NCI-H446 (cell line): ENCODE data around the gene HPGDS.
"Not testable (repeated sequence)": the region's sequence is repeated elsewhere in the genome, so short reads cannot be mapped to it uniquely, and the experiment has no call there.

Source experiments
- DNase-seq, 2 experiments: peaks; one replicate each; lab custom pipeline; 2025; lab: John Stamatoyannopoulos, UW

HPGDS gene

DNA sequence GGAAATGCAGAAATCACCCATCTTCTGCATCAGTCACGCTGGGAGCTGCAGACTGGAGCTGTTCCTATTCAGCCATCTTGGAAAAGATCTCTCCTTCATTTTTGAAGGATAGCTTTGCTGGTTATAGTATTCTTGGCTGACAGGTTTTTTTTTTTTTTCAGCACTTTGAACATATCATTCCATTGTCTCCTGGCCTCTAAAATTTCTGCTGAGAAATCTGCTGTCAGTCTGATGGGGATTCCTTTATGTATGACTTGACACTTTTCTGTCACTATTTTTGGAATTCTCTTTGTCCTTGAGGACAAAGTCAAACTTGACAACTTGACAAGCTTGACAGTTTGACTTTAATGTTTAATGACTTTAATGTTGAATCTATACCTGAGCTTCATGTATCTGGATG lies 16.8 kb downstream of the HPGDS start:
- DNase-seq = no peak

DNA sequence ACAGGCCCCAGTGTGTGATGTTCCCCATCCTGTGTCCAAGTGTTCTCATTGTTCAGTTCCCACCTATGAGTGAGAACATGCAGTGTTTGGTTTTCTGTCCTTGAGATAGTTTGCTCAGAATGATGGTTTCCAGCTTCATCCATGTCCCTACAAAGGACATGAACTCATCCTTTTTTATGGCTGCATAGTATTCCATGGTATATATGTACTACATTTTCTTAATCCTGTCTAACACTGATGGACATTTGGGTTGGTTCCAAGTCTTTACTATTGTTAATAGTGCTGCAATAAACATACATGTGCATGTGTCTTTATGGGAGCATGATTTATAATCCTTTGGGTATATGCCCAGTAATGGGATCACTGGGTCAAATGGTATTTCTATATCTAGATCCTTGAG lies 22.7 kb downstream of the HPGDS start:
- DNase-seq = not testable (repeated sequence)

DNA sequence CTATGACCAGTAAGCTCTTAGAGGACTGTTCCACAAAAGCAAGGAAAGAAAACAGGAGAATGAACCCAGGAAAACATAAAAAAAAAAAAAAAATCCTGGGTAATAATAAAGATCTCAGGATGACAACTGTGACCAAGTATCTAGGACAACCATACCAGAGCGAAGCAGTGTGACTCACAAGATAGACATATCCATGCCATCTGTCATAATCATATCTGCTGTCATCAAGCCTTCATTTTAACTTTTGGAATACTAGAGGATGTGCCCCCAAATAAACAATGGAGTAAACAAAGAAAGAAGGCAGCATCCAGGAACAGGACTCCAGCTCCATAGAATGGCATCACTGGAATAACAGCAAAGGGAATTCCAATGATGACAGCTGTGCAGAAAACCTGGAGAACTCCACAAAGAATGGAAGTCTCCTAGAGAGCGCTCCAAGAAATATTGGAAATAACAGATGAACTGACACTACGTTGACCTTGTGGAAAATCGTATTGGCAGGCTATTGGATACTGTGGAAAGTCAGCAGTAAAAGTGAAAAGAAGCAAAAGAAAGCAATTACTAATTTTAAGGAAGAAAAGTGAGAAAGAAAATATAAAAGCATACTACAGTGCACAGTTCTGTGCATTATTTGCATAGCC lies 35.3 kb downstream of the HPGDS start:
- DNase-seq = peak in 1 of 2 experiments; percentile 3

- DNase-seq = no peak
These were observed 35.9 kb downstream of the HPGDS start for GRCh38 chr4:94306713-94307112.

DNA sequence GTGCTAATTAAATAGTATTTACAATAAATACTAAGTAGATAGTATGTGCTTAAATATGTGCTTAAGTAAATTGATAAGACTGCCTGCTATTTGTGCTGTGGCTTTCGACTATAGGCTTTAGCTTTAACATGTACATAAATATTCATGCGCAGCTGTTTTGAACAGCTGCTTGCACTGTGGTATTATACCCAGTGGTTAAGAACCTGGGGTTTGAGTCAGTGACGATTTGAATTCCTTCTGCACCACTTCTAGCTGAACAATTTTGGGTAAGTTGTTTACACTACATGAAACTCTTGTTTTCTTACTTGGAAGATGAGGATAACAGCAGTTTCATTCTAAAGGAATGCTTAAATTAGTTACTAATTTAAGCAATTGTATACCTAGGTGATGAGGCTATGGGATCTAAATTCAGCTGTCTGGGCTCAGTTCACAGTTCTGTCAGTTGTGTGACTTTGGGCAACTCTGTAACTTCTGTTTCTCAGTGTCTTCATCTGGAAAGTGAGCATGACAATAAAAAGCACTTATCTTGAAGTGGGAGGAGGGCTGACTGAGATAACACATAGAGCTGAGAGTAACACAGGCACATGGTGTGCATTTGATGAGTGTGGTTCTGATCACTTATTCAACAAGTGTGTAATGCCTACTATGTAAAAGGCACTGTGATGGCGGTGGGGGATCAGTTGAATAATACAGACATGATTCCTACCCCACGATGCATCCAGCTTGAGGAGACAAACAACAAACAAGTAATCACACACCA lies 37.0 kb downstream of the HPGDS start:
- DNase-seq = no peak

DNA sequence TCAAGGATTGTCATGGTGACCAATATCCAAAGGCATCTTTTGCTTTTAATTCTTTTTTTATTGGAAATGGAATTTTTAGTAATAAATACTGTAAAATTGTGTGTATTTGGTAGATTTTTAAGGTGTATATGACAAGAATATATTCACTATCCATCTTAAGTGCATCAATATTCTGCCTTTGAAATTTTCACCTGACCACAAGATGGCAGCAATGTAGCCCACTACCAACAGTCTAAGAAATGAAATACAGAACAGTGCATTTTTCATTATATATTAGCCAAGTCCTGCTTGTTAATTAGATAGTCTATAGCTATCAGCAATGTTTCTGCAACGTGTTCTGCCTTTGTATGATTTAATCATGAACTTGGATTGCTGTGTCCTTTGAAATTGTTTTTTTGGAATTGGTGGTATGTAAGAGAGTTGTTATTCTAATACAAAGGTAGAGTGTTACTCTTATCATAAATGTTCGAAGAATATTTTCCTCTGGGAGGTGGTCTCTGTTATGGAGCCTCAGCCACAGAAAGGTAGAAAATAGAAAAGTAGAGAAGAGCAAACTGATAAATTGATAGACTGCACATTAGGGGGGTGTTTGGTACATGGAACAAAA lies 38.2 kb downstream of the HPGDS start:
- peak; percentile 2 to 37 for DNase-seq

- DNase-seq = no peak
These were observed 40.4 kb downstream of the HPGDS start for GRCh38 chr4:94302191-94302590.

DNA sequence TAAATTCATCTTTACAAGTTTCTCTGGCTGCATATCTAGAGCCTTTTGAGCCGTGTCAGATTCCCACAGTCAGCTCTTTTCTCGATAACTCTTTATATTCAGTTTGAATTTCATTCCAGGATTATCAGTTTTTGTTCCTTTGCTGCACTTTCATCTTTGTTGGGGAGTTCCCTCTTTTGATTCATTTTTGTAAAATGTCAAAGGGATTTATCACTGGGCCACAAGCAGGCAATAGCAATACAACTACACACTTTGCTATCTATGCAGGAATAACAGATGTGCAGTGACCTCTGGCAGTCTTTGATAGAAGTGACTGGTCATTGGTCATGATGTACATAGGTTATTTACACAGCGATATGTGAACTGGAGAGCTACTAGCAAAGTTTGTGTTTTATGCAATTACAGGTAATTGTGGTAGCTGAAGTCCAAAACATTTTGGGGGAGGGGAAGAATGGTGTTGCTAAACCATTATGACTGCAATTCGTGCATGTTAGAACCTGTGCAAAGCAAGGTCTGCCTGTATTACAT lies 43.8 kb downstream of the HPGDS start:
- no peak for DNase-seq

DNA sequence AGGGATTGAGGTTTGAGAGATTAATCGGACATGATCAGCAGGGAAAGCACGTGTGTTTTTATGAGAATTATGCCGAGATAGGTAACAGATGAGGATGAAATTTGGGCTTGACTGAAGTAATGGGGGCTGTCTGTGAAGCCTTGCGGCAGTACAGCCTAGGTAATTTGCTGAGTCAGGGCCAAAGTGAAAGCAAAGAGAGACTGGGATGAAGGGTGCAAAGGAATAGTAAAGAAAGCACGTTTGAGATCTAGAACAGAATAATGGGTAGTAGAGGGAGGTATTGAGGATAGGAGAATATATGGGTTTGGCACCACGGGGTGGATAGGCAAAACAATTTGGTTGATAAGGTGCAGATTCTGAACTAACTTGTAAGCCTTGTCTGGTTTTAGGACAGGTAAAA lies 47.2 kb downstream of the HPGDS start:
- not testable (repeated sequence) for DNase-seq

- not testable (repeated sequence) for DNase-seq
These were observed 48.7 kb downstream of the HPGDS start for GRCh38 chr4:94293981-94294380.

- DNase-seq = no peak
These were observed 52.4 kb downstream of the HPGDS start for GRCh38 chr4:94290245-94290644.

DNA sequence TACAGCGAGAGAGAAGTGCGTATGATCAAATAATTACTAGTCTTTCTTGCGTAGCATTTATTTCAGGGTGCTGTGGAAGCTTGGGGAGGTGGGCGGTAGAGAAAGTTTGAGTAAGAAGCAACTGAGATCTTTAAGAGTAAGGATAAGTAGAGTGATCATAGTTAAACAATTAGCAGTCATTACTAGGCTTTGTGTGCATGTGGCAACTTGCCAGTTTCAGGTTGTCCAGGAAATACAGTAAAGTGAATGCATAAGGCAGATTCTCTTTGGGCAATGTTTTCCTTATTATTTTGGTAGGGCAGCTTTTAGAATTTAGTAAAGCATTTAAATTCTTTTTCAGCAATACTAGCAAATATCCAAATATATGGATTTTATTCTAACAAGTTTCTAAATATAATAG lies 57.0 kb downstream of the HPGDS start:
- no peak for DNase-seq

DNA sequence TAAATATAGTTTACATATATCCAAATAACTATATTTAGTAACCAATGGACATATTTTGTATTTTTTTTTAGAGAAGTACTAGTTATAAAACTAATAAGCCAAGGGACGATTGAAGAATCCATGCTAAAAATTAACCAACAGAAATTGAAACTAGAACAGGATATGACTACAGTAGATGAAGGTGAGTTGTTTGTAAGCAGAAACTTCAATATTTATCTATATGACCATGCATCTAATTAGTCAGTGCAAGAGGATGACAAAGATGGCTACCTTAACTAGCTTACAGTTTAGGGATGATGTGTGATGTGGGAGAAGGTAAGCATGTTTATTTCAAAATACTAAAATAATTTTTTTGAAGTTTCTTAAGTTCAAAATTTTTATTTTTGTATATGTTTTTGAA lies 57.7 kb downstream of the HPGDS start:
- no peak for DNase-seq

- DNase-seq = no peak
These were observed 63.9 kb downstream of the HPGDS start for GRCh38 chr4:94278781-94279180.

DNA sequence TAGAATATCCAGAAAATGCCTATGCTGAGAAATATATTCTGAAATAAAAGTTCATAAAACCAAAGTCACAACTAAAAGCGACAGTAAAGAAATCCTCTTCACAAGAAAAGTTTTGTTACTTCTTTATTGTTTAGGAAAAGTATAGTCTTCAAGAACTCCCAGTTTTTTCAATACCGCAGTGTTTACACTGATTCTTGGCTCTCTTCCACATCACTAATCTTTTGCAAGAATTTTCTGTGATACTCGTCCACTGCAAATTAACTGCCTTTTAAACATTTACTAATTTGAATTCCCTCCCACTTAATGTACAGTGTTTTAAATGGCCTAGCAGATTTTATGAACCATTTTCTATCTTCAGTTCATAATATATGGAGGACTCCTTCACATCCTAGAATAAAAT lies 65.1 kb downstream of the HPGDS start:
- no peak for DNase-seq

GRCh38 chr4:94276204-94276603 lies 66.4 kb downstream of the HPGDS start:
- no peak for DNase-seq

GRCh38 chr4:94274912-94275311 lies 67.7 kb downstream of the HPGDS start:
- no peak for DNase-seq

GRCh38 chr4:94271248-94271647 lies 71.4 kb downstream of the HPGDS start:
- no peak for DNase-seq

GRCh38 chr4:94267037-94267436 lies 75.6 kb downstream of the HPGDS start:
- DNase-seq = no peak

- no peak for DNase-seq
These were observed 80.2 kb downstream of the HPGDS start for GRCh38 chr4:94262163-94263016.

DNA sequence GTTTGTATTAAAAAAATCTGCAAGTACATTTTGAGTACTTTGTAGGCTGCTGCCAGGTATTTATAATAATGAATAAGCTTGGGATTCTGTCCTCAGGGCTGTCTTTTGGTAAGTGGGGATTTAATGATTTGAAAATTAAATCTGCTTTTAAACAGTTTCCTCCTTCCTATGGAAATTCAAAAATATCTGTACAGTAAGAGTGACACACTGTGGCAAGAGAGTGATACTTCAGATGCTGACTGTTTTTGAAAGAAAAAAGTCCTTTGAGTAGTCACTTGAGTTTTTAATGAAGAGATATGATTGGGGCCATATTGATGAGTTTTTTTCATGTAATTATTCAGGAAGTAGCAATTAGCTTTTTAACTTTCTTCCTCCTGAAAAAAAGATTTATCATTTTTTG lies 85.8 kb downstream of the HPGDS start:
- no peak for DNase-seq

DNA sequence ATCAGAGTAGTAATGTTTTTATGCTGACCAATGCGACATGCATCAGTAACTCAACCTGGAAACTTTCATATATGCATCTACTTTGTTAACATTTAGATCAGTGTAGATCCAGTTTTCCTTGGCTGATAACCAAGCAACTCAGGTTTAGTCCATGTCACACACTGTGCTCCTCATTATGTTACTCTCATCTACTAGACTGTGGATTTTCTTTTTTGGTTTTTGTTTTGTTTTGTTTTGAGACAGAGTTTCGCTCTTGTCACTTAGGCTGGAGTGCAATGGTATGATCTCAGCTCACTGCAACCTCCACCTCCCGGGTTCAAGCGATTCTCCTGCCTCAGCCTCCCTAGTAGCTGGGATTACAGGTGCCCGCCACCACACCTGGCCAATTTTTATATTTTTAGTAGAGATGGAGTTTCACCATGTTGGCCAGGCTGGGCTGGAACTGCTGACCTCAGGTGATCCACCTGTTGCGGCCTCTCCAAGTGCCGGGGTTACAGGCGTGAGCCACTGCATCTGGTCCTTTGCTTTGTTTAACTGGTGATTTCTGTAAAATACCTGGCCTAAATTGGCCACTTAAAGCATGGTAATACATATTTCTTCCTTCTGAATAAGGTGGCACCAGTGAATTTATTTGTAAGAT lies 86.4 kb downstream of the HPGDS start:
- DNase-seq = no peak
